GM18858 (cell line): ENCODE results near the gene ING3.

Experiments
- ATAC-seq: cut with Tn5 transposase; IDR thresholded peaks from one replicate; pipeline ENCODE4 v1.9.1; 2021; ENCODE audit not compliant: unreplicated experiment

ING3 gene

GRCh38 chr7:121023683-121024511 lies 73.3 kb downstream of the ING3 start:
- ATAC-seq = no peak

- ATAC-seq = no peak
These were observed 74.0 kb downstream of the ING3 start for GRCh38 chr7:121024611-121025010.

- ATAC-seq = no peak
These were observed 75.6 kb downstream of the ING3 start for GRCh38 chr7:121026159-121026558.

- no peak for ATAC-seq
These were observed 76.1 kb downstream of the ING3 start for GRCh38 chr7:121026577-121027111.
